Stimulated activated CD8-positive, alpha-beta memory T cell treated with anti-CD3 and anti-CD28 coated beads, Interleukin-4, amount 100 ng/mL, for 4 hours (primary cell): ENCODE measurements around the gene RNF208.

Source experiments
- DNase-seq, 2 donors: peaks; one replicate each; pipeline ENCODE4 v3.0.0-alpha.2; 2020; ENCODE audit warnings: low read depth in 2 of 2, low spot score in 1 of 2

The RNF208 gene

GRCh38 chr9:137228506-137228967, 6.5 kb upstream of the RNF208 start:
- no peak for DNase-seq

- DNase-seq = no peak
Measured at GRCh38 chr9:137227853-137228505, 5.9 kb upstream of the RNF208 start.

- peak; percentile 58 to 65 for DNase-seq
Measured at GRCh38 chr9:137227054-137227852, 5.2 kb upstream of the RNF208 start, which contains the start of gene RNF224. RNF224 (plus strand) TSS chr9:137227502; CDS start chr9:137228336, 834 bp downstream.

GRCh38 chr9:137226338-137227053, 4.5 kb upstream of the RNF208 start:
- DNase-seq = no peak

- no peak for DNase-seq
Measured at GRCh38 chr9:137225699-137226331, 3.8 kb upstream of the RNF208 start.

- DNase-seq = no peak
Measured at GRCh38 chr9:137224830-137225694, 3.0 kb upstream of the RNF208 start, which contains the start of gene CYSRT1. CYSRT1 (plus strand) TSS chr9:137225174; CDS start chr9:137225622, 448 bp downstream.

- peak; percentile 96 to 97 for DNase-seq
Measured at GRCh38 chr9:137223078-137223970, 1.3 kb upstream of the RNF208 start.

- DNase-seq = no peak
Measured at GRCh38 chr9:137221506-137222111, 431 bp downstream of the RNF208 start.

GRCh38 chr9:137221095-137221505, 940 bp downstream of the RNF208 start:
- no peak for DNase-seq

GRCh38 chr9:137220317-137221094, 1.5 kb downstream of the RNF208 start:
- DNase-seq = no peak

- DNase-seq = no peak
Measured at GRCh38 chr9:137219757-137220316, 2.2 kb downstream of the RNF208 start.

GRCh38 chr9:137218754-137219271, 3.2 kb downstream of the RNF208 start:
- DNase-seq = no peak

GRCh38 chr9:137218212-137218753, 3.8 kb downstream of the RNF208 start:
- DNase-seq = no peak

- no peak for DNase-seq
Measured at GRCh38 chr9:137217276-137218211, 4.5 kb downstream of the RNF208 start.

- no peak for DNase-seq
Measured at GRCh38 chr9:137216188-137216965, 5.7 kb downstream of the RNF208 start.
